Tibial nerve (tissue), 4 donors: ENCODE data around the gene RPL39L. TPM values are rescaled to one million over a fixed set of nuclear protein-coding genes. Genes with fewer than 3 reads are reported as not detected.

Source experiments
- DNase-seq, 2 donors: peaks; one replicate each; pipeline ENCODE4 v3.0.0-alpha.2; 2019; ENCODE audit warnings: low spot score in 2 of 2
- H3K27ac ChIP-seq, 4 donors: fragments of 200-600 bp; sonication (generic) in 3 of 4; one replicate each; pipeline ENCODE4 v1.5.1; 2017 to 2019; ENCODE audit warnings: mild to moderate bottlenecking in 1 of 4
- H3K27me3 ChIP-seq, 2 donors: fragments of 200-600 bp; sonication (generic) in 1 of 2; one replicate each; pipeline versions ENCODE4 v1.5.1 to v1.6.0; 2017 to 2019
- H3K36me3 ChIP-seq, 3 donors: fragments of 200-600 bp; sonication (generic); one replicate each; pipeline ENCODE4 v1.5.1; 2018 to 2019
- H3K4me1 ChIP-seq, 4 donors: fragments of 200-600 bp; sonication (generic) in 3 of 4; one replicate each; pipeline ENCODE4 v1.5.1; 2017 to 2019
- H3K4me3 ChIP-seq, 4 donors: fragments of 200-600 bp; sonication (generic) in 3 of 4; one replicate each; pipeline ENCODE4 v1.5.1; 2017 to 2019; ENCODE audit warnings: mild to moderate bottlenecking in 1 of 4, moderate library complexity in 1 of 4
- H3K9me3 ChIP-seq, 4 donors: fragments of 200-600 bp; sonication (generic) in 3 of 4; one replicate each; pipeline ENCODE4 v1.5.1; 2017 to 2019
- CTCF ChIP-seq, 5 experiments: fragments of 200-600 bp in 3 of 5; fragments of 450-650 bp in 2 of 5; sonication (generic) in 3 of 5; IDR thresholded peaks; one replicate each; pipeline ENCODE4 v1.5.1; 2016 to 2019; ENCODE audit warnings: antibody characterized with exemption in 5 of 5, mild to moderate bottlenecking in 3 of 5, moderate library complexity in 2 of 5
- EP300 ChIP-seq, 2 donors: sonication (generic); formaldehyde crosslinking; IDR thresholded peaks; one replicate each; pipeline ENCODE4 v1.6.1; 2017; ENCODE audit warnings: antibody characterized with exemption in 2 of 2, mild to moderate bottlenecking in 1 of 2
- POLR2A ChIP-seq, 2 donors: fragments of 450-650 bp; IDR thresholded peaks; one replicate each; pipeline ENCODE4 v1.6.1; 2017; ENCODE audit warnings: antibody characterized with exemption in 2 of 2, mild to moderate bottlenecking in 2 of 2, moderate library complexity in 2 of 2
- WGBS, 2 donors: methylation state at CpG; one replicate each; pipeline ENCODE4 v1.1.5; 2018; 5-methylcytosine and 5-hydroxymethylcytosine counted together
- total RNA-seq, 4 donors: library from RNA; depleted of rRNA; stranded (reverse); fragments of >200 nt; gene quantifications; one replicate each; pipeline ENCODE4 v1.1.0, GENCODE V29; 2016

RPL39L gene
- total RNA-seq, 4 donors from 2014 or later: 1.4 to 15.0 (median 10.7) TPM

- peak in 1 of 2 donors; percentile 49 for TF ChIP-seq EP300 (IDR thresholded peaks at IDR 0.05)
- no peak for TF ChIP-seq POLR2A (IDR thresholded peaks at IDR 0.05)
- Histone ChIP-seq H3K27ac (peak overlapping the region; percentile 25 to 85 (median 56)), H3K9me3 (peaks cover 0 to 25% (median 4%) of the 10 kb centered on the region in 4 donors), H3K27me3 (no peaks in the 10 kb centered on the region), H3K4me1 (peaks cover 0 to 48% (median 11%) of the 10 kb centered on the region in 4 donors), H3K36me3 (no peaks in the 10 kb centered on the region), H3K4me3 (peak overlapping the region; percentile 13 to 46 (median 18))
- DNase-seq: peak; percentile 71 to 81
- WGBS, 2 donors: 19 to 28% methylated on average over 9 of the region's 9 CpGs
These were observed 37.9 kb downstream of the RPL39L start for GRCh38 chr3:187101184-187102072.

DNA sequence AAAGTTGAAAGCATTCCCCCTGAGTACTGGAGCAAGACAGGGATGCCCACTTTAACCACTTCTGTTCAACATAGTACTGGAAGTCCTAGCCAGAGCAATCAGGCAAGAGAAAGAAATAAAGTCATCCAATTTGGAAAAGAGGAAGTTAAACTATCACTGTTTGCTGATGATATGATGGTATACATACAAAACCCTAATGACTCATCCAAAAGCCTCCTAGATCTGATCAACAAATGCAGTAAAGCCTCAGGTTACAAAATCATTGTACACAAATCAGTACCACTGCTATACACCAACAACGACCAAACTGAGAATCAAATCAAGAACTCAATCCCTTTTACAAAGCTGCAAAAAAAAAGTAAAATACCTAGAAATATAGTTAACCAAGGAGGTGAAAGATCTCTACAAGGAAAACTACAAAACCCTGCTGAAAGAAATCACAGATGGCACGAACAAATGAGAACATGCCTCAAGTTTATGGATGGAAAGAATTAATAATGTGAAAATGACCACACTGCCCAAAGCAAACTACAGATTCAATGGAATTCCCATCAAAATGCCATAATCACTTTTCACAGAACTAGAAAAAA is 40.3 kb downstream of the RPL39L start:
- peaks cover 0 to 31% (median 11%) of the 10 kb centered on the region in 4 donors for H3K4me1 ChIP-seq
- H3K9me3 ChIP-seq: peaks cover 0 to 33% (median 4%) of the 10 kb centered on the region in 4 donors
- DNase-seq: no peak
- no peaks in the 10 kb centered on the region for H3K27me3 ChIP-seq
- 91% methylated on average over 2 of the region's 2 CpGs for WGBS, 2 donors
- no peak overlapping the region for H3K4me3 ChIP-seq
- no peak overlapping the region for H3K27ac ChIP-seq
- no peaks in the 10 kb centered on the region for H3K36me3 ChIP-seq
- no peak for TF ChIP-seq POLR2A (IDR thresholded peaks at IDR 0.05)

- no peak for DNase-seq
- H3K27me3 ChIP-seq: no peaks in the 10 kb centered on the region
- H3K9me3 ChIP-seq: peaks cover 0 to 41% (median 7%) of the 10 kb centered on the region in 4 donors
- no peak for TF ChIP-seq CTCF (IDR thresholded peaks at IDR 0.05)
- TF ChIP-seq EP300 (IDR thresholded peaks at IDR 0.05): no peak
- no peak for TF ChIP-seq POLR2A (IDR thresholded peaks at IDR 0.05)
- no peaks in the 10 kb centered on the region for H3K4me1 ChIP-seq
- 90 to 91% methylated on average over 1 of the region's 1 CpG for WGBS, 2 donors
- H3K36me3 ChIP-seq: no peaks in the 10 kb centered on the region
- no peak overlapping the region for H3K27ac ChIP-seq
- H3K4me3 ChIP-seq: no peak overlapping the region
These were observed 46.0 kb downstream of the RPL39L start for GRCh38 chr3:187093320-187093719.

DNA sequence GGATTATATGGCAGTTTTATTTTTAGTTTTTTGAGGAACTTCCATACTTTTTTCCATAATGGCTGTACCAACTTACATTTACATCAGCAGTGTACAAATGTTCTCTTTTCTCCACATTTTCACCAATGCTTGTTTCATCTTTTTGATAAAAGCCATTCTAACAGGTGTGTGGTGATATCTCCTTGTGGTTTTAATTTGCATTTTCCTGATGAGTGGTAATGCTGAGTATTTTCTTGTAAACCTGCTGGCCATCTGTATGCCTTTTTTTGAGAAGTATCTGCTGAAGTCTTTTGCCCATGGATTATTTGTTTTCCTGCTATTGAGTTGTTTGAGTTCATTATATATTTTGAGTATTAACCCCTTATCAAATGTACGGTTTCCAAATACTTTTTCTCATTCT is 50.6 kb downstream of the RPL39L start:
- Histone ChIP-seq H3K4me1 (peaks cover 0 to 5% (median 0%) of the 10 kb centered on the region in 4 donors), H3K9me3 (peaks cover 0 to 31% (median 10%) of the 10 kb centered on the region in 4 donors), H3K27ac (no peak overlapping the region), H3K36me3 (no peaks in the 10 kb centered on the region), H3K4me3 (no peak overlapping the region), H3K27me3 (no peaks in the 10 kb centered on the region)
- TF ChIP-seq EP300 (IDR thresholded peaks at IDR 0.05) (no peak), CTCF (IDR thresholded peaks at IDR 0.05) (no peak)
- DNase-seq: no peak
- 59 to 68% methylated on average over 1 of the region's 1 CpG for WGBS, 2 donors

GRCh38 chr3:187086831-187087230 is 52.5 kb downstream of the RPL39L start:
- 93 to 95% methylated on average over 3 of the region's 3 CpGs for WGBS, 2 donors
- Histone ChIP-seq H3K4me3 (no peak overlapping the region), H3K9me3 (peaks cover 0 to 27% (median 10%) of the 10 kb centered on the region in 4 donors), H3K36me3 (no peaks in the 10 kb centered on the region), H3K4me1 (peaks cover 0 to 5% (median 0%) of the 10 kb centered on the region in 4 donors), H3K27ac (no peak overlapping the region), H3K27me3 (no peaks in the 10 kb centered on the region)
- TF ChIP-seq EP300 (IDR thresholded peaks at IDR 0.05): no peak
- TF ChIP-seq CTCF (IDR thresholded peaks at IDR 0.05): no peak
- TF ChIP-seq POLR2A (IDR thresholded peaks at IDR 0.05): no peak
- DNase-seq: no peak

DNA sequence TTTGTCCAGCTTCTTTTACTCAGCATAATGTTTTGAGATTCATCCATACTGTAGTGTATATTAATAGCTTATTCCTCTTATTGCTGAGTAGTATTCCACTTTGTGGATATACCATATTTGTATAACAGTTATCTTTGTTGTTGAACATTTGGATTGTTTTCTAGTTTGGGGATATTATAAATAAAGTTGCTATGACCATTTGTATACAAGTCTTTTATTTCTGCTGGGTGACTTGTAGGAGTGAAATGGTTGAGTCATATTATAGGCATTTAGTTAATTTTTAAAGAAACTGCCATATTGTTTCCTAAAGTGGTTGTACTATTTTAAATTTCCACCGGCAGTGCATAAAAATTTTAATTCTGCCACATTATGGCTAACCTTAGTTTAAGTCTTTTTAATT is 53.4 kb downstream of the RPL39L start:
- TF ChIP-seq CTCF (IDR thresholded peaks at IDR 0.05): no peak
- no peak for TF ChIP-seq EP300 (IDR thresholded peaks at IDR 0.05)
- no peak for TF ChIP-seq POLR2A (IDR thresholded peaks at IDR 0.05)
- 90 to 96% methylated on average over 1 of the region's 1 CpG for WGBS, 2 donors

More for the DNA sequence above, 53.4 kb downstream of the RPL39L start:
- no peak for DNase-seq
- Histone ChIP-seq H3K4me1 (peaks cover 0 to 5% (median 0%) of the 10 kb centered on the region in 4 donors), H3K27me3 (no peaks in the 10 kb centered on the region), H3K27ac (no peak overlapping the region), H3K4me3 (no peak overlapping the region), H3K36me3 (no peaks in the 10 kb centered on the region), H3K9me3 (peaks cover 0 to 27% (median 10%) of the 10 kb centered on the region in 4 donors)
